ENCODE results near the gene GULP1.

GRCh38 chr2:188529710-188530109 lies 238.0 kb downstream of the GULP1 start:
- TF ChIP-seq EP300 (conservative IDR thresholded peaks at IDR 0.05; ENCODE audit: poor library complexity, severe bottlenecking) = no peak
- TF ChIP-seq REST (IDR thresholded peaks at IDR 0.05; ENCODE audit: borderline replicate concordance) = no peak
- TF ChIP-seq SMC3 (conservative IDR thresholded peaks at IDR 0.05; ENCODE audit: poor library complexity) = no peak
- TF ChIP-seq EZH2 (IDR thresholded peaks at IDR 0.05; ENCODE audit: borderline replicate concordance, insufficient read depth, low read length, poor library complexity, severe bottlenecking) = no peak
- no peak for TF ChIP-seq TAF1 (IDR thresholded peaks at IDR 0.05; ENCODE audit: low read depth)

All from neural cell (in vitro differentiated cells).